GM18870 (cell line): ENCODE measurements around the gene CENPN.

Experiments
- ATAC-seq: cut with Tn5 transposase; IDR thresholded peaks from one replicate; pipeline ENCODE4 v1.9.1; 2021; ENCODE audit warnings: moderate library complexity; ENCODE audit not compliant: unreplicated experiment

The CENPN gene

GRCh38 chr16:81077076-81077940 lies 70.3 kb downstream of the CENPN start, which contains the start of gene C16orf46:
TSS of gene C16orf46 (minus strand) at chr16:81077238. CDS start at chr16:81063955, 13,283 bp downstream.
- ATAC-seq: peak; percentile 93

DNA sequence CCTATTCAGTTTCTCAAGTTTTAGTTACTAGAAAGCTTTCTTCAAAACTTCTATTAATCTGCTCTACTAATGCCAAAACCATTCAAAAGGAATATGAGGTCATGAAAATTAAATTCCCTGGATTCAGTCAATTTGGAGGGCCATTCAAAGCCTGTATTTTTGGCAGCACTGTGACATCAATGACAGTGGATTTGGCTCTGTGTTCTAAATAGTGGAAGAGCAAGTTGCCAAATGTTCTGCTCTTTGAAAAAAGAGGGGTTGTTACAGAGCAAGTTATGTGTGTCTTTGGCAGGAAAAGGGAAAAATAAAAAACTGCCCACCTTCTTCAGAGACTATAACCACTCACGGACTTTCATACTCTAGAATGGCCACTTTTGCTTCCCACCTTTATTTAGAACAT lies 73.2 kb downstream of the CENPN start:
- ATAC-seq: no peak

DNA sequence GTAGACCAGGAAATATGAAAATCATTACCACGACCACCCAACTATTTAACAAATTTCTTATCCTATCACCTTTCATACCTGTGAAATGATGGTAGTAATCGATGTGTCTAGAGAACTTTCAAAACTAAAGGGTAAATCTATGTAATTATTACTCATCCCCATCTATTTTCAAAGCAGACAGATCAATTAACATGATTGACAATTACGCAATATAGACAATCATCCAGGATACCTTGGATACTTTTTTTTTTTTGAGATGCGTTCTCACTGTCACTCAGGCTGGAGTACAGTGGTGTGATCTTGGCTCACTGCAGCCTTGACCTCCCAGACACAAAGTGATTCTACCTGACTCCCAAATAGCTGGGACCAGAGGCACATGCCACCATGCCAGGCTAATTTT lies 74.0 kb downstream of the CENPN start:
- no peak for ATAC-seq
